Prostate gland (tissue), 2 donors: ENCODE results near the gene DNAJB5. TPM values are rescaled to one million over a fixed set of nuclear protein-coding genes. Genes with fewer than 3 reads are reported as not detected.
"Not testable (repeated sequence)": the region's sequence is repeated elsewhere in the genome, so short reads cannot be mapped to it uniquely, and the experiment has no call there.

ENCODE experiments used
- DNase-seq: peaks from one replicate; pipeline ENCODE4 v3.0.0-alpha.2; 2019; ENCODE audit warnings: low spot score
- H3K27ac ChIP-seq, 2 donors: fragments of 200-600 bp; sonication (generic); 2 replicates each; pipeline ENCODE4 v1.5.1; 2017 to 2019
- H3K27me3 ChIP-seq: fragments of 200-600 bp; sonication (generic); replicated peaks from 2 replicates; pipeline ENCODE4 v1.5.1; 2019; ENCODE audit not compliant: insufficient read depth
- H3K36me3 ChIP-seq, 2 donors: fragments of 200-600 bp; sonication (generic); 1 replicate in 1 of 2; 2 replicates in 1 of 2; pipeline versions ENCODE4 v1.5.1 to v1.8.1; 2017 to 2019
- H3K4me1 ChIP-seq: fragments of 200-600 bp; sonication (generic); replicated peaks from 2 replicates; pipeline ENCODE4 v1.5.1; 2019
- H3K4me3 ChIP-seq, 2 donors: fragments of 200-600 bp; sonication (generic); 2 replicates each; pipeline ENCODE4 v1.5.1; 2017 to 2019
- H3K9me3 ChIP-seq: fragments of 200-600 bp; sonication (generic); 2 replicates; pipeline ENCODE4 v1.5.1; 2017
- POLR2A ChIP-seq: fragments of 450-650 bp; IDR thresholded peaks from one replicate; pipeline ENCODE4 v1.6.1; 2016; ENCODE audit warnings: antibody characterized with exemption, mild to moderate bottlenecking
- POLR2AphosphoS5 ChIP-seq: sonication (generic); formaldehyde crosslinking; IDR thresholded peaks from one replicate; pipeline ENCODE4 v1.6.1; 2017; ENCODE audit warnings: antibody characterized with exemption
- WGBS: methylation state at CpG from one replicate; pipeline ENCODE4 v1.1.5; 2018; 5-methylcytosine and 5-hydroxymethylcytosine counted together
- intact Hi-C: fragments of 100-400 bp; cut with DNase I; formaldehyde crosslinking; loops from one replicate; pipeline ENCODE4 v1.14.2; 2022
- total RNA-seq, 2 donors: library from RNA; depleted of rRNA; stranded (reverse); fragments of >200 nt; gene quantifications; one replicate each; pipeline ENCODE4 v1.1.0, GENCODE V29; 2016
- TF ChIP-seq, protein P1 (sequence below), 4 experiments: fragments of 200-600 bp in 2 of 4; fragments of 450-650 bp in 2 of 4; sonication (generic) in 2 of 4; IDR thresholded peaks; 1 replicate in 3 of 4; 2 replicates in 1 of 4; pipeline ENCODE4 v1.5.1; 2016 to 2019; ENCODE audit warnings: antibody characterized with exemption in 4 of 4, mild to moderate bottlenecking in 2 of 4, moderate library complexity in 2 of 4

The DNAJB5 gene
- total RNA-seq, 2 donors from 2014 or later = 16.5 to 43.3 TPM

- H3K4me1 ChIP-seq = no peaks in the 10 kb centered on the region
- intact Hi-C loops = loop anchor here (10.0 kb wide), 1 partner anchor 485 kb away; no protein-coding TSS in a partner anchor
- no peak for DNase-seq
- no peaks in the 10 kb centered on the region for H3K36me3 ChIP-seq
- TF ChIP-seq POLR2A = no peak
- TF ChIP-seq, protein P1, sequence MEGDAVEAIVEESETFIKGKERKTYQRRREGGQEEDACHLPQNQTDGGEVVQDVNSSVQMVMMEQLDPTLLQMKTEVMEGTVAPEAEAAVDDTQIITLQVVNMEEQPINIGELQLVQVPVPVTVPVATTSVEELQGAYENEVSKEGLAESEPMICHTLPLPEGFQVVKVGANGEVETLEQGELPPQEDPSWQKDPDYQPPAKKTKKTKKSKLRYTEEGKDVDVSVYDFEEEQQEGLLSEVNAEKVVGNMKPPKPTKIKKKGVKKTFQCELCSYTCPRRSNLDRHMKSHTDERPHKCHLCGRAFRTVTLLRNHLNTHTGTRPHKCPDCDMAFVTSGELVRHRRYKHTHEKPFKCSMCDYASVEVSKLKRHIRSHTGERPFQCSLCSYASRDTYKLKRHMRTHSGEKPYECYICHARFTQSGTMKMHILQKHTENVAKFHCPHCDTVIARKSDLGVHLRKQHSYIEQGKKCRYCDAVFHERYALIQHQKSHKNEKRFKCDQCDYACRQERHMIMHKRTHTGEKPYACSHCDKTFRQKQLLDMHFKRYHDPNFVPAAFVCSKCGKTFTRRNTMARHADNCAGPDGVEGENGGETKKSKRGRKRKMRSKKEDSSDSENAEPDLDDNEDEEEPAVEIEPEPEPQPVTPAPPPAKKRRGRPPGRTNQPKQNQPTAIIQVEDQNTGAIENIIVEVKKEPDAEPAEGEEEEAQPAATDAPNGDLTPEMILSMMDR (IDR thresholded peaks at IDR 0.05) = no peak
- TF ChIP-seq POLR2AphosphoS5 = no peak
- 100% methylated on average over 2 of the region's 2 CpGs for WGBS
- no peak overlapping the region for H3K4me3 ChIP-seq
- H3K9me3 ChIP-seq = no peaks in the 10 kb centered on the region
- H3K27ac ChIP-seq = no peak overlapping the region
- no peaks in the 10 kb centered on the region for H3K27me3 ChIP-seq
Measured at GRCh38 chr9:34999576-34999975, 10.0 kb downstream of the DNAJB5 start.

GRCh38 chr9:35000535-35001284 lies 11.2 kb downstream of the DNAJB5 start:
- 87% methylated on average over 6 of the region's 6 CpGs for whole genome bisulfite sequencing
- intact Hi-C loops = no loop called here
- H3K27ac ChIP-seq = no peak overlapping the region

DNA sequence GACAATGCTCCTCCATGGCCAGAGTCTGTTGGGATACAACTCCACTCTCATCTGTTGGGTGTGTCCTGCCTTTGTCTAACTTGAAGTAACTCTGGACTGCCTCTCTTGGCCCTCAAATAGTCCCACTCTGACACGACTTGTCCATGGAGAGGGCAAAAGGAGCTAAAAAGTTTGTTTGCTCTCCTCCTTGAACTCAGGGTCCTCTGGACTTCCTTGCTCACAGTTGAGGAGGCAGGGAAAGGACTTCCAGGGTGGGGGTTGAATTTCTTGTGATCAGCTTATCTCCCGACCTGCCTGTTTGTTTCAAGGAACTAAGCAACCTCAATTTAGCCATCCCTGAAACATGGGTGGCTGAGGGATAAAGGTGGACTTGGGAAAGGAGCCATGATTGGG lies 11.7 kb downstream of the DNAJB5 start:
- 76% methylated on average over 2 of the region's 2 CpGs for WGBS
- no peak overlapping the region for H3K27ac ChIP-seq
- H3K4me3 ChIP-seq = no peak overlapping the region
- DNase-seq = no peak
- no peaks in the 10 kb centered on the region for H3K4me1 ChIP-seq
- H3K27me3 ChIP-seq = no peaks in the 10 kb centered on the region
- TF ChIP-seq POLR2AphosphoS5 (no peak), POLR2A (no peak)
- TF ChIP-seq, protein P1 (IDR thresholded peaks at IDR 0.05) = no peak
- H3K9me3 ChIP-seq = no peaks in the 10 kb centered on the region
- intact Hi-C loops = no loop called here
- H3K36me3 ChIP-seq = no peaks in the 10 kb centered on the region

More at GRCh38 chr9:35000535-35001284, 11.2 kb downstream of the DNAJB5 start:
- H3K9me3 ChIP-seq = no peaks in the 10 kb centered on the region
- no peak overlapping the region for H3K4me3 ChIP-seq
- DNase-seq = no peak
- H3K4me1 ChIP-seq = no peaks in the 10 kb centered on the region
- no peaks in the 10 kb centered on the region for H3K36me3 ChIP-seq
- TF ChIP-seq POLR2AphosphoS5 = no peak
- no peaks in the 10 kb centered on the region for H3K27me3 ChIP-seq

DNA sequence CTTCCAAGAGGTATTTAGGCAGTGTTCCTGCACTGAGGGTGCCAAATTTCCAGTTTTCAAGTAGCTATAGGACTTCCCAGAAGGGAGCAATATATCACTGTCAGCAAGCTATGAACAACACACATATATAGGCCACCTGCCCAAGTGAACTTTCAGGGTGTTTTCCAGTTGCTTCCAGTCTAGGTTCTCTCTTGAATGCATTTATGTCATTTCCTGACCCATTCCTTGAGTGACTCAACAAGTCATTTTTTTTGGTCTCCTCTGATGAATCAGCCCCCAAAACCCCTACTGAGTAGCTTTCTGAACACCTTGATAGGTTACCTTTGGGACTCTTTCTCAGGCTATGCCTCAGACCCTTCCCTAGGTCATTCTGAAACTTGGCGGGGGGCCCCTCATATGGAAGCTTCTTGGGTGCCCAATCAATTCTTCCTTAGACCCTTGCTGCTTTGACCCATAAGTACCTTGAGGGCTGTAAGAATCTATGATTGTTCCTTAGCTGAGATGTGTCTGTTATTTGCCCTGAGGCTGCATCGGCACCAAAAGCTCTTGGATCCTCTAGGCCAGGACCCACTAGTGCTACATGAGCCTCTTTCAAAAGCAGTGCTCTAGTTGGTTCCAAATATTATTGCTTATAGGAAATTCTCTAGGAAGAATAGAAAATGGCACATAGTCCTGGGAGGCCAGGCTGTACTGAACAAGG lies 12.4 kb downstream of the DNAJB5 start:
- no peaks in the 10 kb centered on the region for H3K9me3 ChIP-seq
- no peaks in the 10 kb centered on the region for H3K36me3 ChIP-seq
- H3K27me3 ChIP-seq = no peaks in the 10 kb centered on the region
- H3K4me3 ChIP-seq = no peak overlapping the region
- no peak for DNase-seq
- intact Hi-C loops = no loop called here
- WGBS = 90% methylated on average over 2 of the region's 2 CpGs
- no peak overlapping the region for H3K27ac ChIP-seq
- TF ChIP-seq, protein P1 (IDR thresholded peaks at IDR 0.05) = no peak
- no peak for TF ChIP-seq POLR2A
- no peak for TF ChIP-seq POLR2AphosphoS5
- H3K4me1 ChIP-seq = no peaks in the 10 kb centered on the region

DNA sequence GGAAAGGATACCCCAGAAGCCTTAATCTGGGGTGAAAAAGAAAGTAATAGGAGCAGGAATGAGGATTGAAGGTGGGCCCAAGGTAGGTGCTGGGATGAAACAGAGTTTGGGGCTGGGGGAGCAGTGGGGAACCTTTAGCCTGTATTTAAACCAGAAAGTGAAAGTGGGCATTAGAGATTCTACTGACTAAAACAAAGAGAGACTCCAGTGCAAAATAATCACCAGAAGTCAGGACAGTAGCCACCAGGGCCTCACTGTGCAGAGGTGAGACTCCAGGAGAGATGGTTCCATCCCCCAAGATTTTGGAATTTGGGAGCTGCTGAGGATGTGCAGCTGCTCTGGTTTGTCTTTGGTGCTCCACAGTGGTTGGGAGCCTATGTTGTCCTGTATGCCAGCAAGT lies 13.1 kb downstream of the DNAJB5 start:
- Histone ChIP-seq H3K4me1 (no peaks in the 10 kb centered on the region), H3K4me3 (no peak overlapping the region), H3K27ac (no peak overlapping the region), H3K9me3 (no peaks in the 10 kb centered on the region), H3K36me3 (no peaks in the 10 kb centered on the region), H3K27me3 (no peaks in the 10 kb centered on the region)
- intact Hi-C loops = no loop called here
- no peak for TF ChIP-seq POLR2A
- no peak for DNase-seq

- WGBS = 89% methylated on average over 14 of the region's 14 CpGs
Measured at GRCh38 chr9:35004299-35004698, 14.8 kb downstream of the DNAJB5 start.

More at GRCh38 chr9:35004299-35004698, 14.8 kb downstream of the DNAJB5 start:
- H3K27ac ChIP-seq, H3K27me3 ChIP-seq, H3K4me3 ChIP-seq, DNase-seq, H3K36me3 ChIP-seq, H3K9me3 ChIP-seq, intact Hi-C loops, H3K4me1 ChIP-seq: not testable (repeated sequence)
